RCC 7860 (cell line): ENCODE results near the gene TRIP11.

Experiments
- DNase-seq: peaks from one replicate; pipeline ENCODE4 v3.0.0-alpha.2; 2015; ENCODE audit warnings: low spot score
- FAIRE-seq: peaks from 2 replicates; lab custom pipeline; 2012; peaks lifted over from hg19 to GRCh38; lab: Jason Lieb, UNC

TRIP11 gene

GRCh38 chr14:91961297-91962220, 78.3 kb downstream of the TRIP11 start:
- FAIRE-seq, result no peak
- DNase-seq, result no peak

- no peak for DNase-seq
- FAIRE-seq, result no peak
These were observed 82.0 kb downstream of the TRIP11 start for GRCh38 chr14:91957876-91958313.

- DNase-seq (no peak), FAIRE-seq (no peak)
These were observed 83.2 kb downstream of the TRIP11 start for GRCh38 chr14:91956616-91957015.

- DNase-seq (no peak), FAIRE-seq (no peak)
These were observed 84.7 kb downstream of the TRIP11 start for GRCh38 chr14:91955168-91955567.

GRCh38 chr14:91953170-91953985, 86.5 kb downstream of the TRIP11 start:
- FAIRE-seq (no peak), DNase-seq (no peak)

GRCh38 chr14:91947475-91948184, 92.2 kb downstream of the TRIP11 start, which contains the start of gene FBLN5:
Gene FBLN5 (minus strand): TSS chr14:91947694. CDS start chr14:91947229, 465 bp downstream.
- FAIRE-seq (no peak), DNase-seq (no peak)

GRCh38 chr14:91946622-91947474, 93.0 kb downstream of the TRIP11 start:
- no peak for FAIRE-seq

GRCh38 chr14:91945751-91946621, 93.9 kb downstream of the TRIP11 start:
- FAIRE-seq (no peak), DNase-seq (no peak)

More at GRCh38 chr14:91946622-91947474, 93.0 kb downstream of the TRIP11 start:
- no peak for DNase-seq

- no peak for DNase-seq
- FAIRE-seq, result no peak
These were observed 96.9 kb downstream of the TRIP11 start for GRCh38 chr14:91942946-91943345.

- FAIRE-seq (no peak), DNase-seq (no peak)
These were observed 97.7 kb downstream of the TRIP11 start for GRCh38 chr14:91942128-91942527.

- no peak for FAIRE-seq
- no peak for DNase-seq
These were observed 99.7 kb downstream of the TRIP11 start for GRCh38 chr14:91940209-91940608.

- DNase-seq (no peak), FAIRE-seq (no peak)
These were observed 104.3 kb downstream of the TRIP11 start for GRCh38 chr14:91935586-91935985.

GRCh38 chr14:91934554-91935285, 105.1 kb downstream of the TRIP11 start:
- DNase-seq (no peak), FAIRE-seq (no peak)

GRCh38 chr14:91931478-91932088, 108.3 kb downstream of the TRIP11 start:
- FAIRE-seq (no peak), DNase-seq (no peak)

GRCh38 chr14:91929700-91930099, 110.2 kb downstream of the TRIP11 start:
- DNase-seq (no peak), FAIRE-seq (no peak)

GRCh38 chr14:91927800-91928199, 112.1 kb downstream of the TRIP11 start:
- FAIRE-seq (no peak), DNase-seq (no peak)

- DNase-seq (no peak), FAIRE-seq (no peak)
These were observed 112.7 kb downstream of the TRIP11 start for GRCh38 chr14:91927191-91927590.
